Progenitor cell of endocrine pancreas (in vitro differentiated cells): ENCODE results near the gene MLXIPL. TPM values are rescaled to one million over a fixed set of nuclear protein-coding genes. Genes with fewer than 3 reads are reported as not detected.

Source experiments
- DNase-seq: peaks from one replicate; pipeline ENCODE4 v3.0.0; 2021; ENCODE audit warnings: low spot score; ENCODE audit not compliant: unreplicated experiment
- H3K27ac Mint-ChIP-seq: 2 replicates; pipeline ENCODE4 v1.8.0; 2021; ENCODE audit warnings: mild to moderate bottlenecking, moderate library complexity, mixed read lengths
- H3K27me3 Mint-ChIP-seq: 2 replicates; pipeline ENCODE4 v1.8.0; 2021; ENCODE audit warnings: mixed read lengths
- H3K36me3 Mint-ChIP-seq: 2 replicates; pipeline ENCODE4 v1.8.0; 2022; ENCODE audit warnings: mixed read lengths; ENCODE audit not compliant: insufficient read depth
- H3K4me1 Mint-ChIP-seq: 2 replicates; pipeline ENCODE4 v1.8.0; 2021; ENCODE audit warnings: low read depth, mixed read lengths
- H3K4me3 Mint-ChIP-seq: 2 replicates; pipeline ENCODE4 v1.8.0; 2021; ENCODE audit warnings: low read depth, mild to moderate bottlenecking, moderate library complexity, mixed read lengths
- H3K9me3 Mint-ChIP-seq: 2 replicates; pipeline ENCODE4 v1.8.0; 2021; ENCODE audit warnings: low read depth, mixed read lengths
- total RNA-seq: library from RNA; stranded (reverse); gene quantifications from 2 replicates; pipeline ENCODE4 v1.2.1, GENCODE V29; 2021
- TF ChIP-seq, protein P1 (sequence below): fragments of 200-600 bp; sonication (generic); IDR thresholded peaks from one replicate; pipeline ENCODE4 v1.5.0; 2021; ENCODE audit warnings: antibody characterized with exemption, mild to moderate bottlenecking; ENCODE audit not compliant: unreplicated experiment

MLXIPL gene
- total RNA-seq, 1 donor from 2014 or later = 48.6 TPM

DNA sequence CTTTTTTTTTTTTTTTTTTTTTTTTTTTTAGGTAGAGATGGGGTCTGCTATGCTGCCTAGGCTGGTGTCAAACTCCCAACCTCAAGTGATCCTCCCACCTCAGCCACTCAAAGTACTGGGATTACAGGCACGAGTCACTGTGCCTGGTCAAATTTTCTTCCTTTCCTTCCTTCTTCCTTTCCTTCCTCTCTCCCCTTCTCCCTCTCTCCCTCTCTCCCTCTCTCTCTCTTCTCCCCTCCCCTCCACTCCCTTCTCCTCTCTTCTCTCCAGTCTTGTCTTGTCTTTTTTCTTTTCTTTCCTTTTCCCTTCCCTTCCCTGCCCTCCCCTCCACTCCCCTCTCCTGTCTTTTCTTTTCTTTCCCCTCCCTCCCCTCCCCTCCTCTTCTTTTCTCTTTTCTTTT is 7.2 kb upstream of the MLXIPL start:
- no peaks in the 10 kb centered on the region for H3K9me3 Mint-ChIP-seq
- H3K4me3 Mint-ChIP-seq = no peak overlapping the region
- peaks cover 44% of the 10 kb centered on the region for H3K27me3 Mint-ChIP-seq
- DNase-seq = no peak
- H3K36me3 Mint-ChIP-seq = no peaks in the 10 kb centered on the region
- H3K4me1 Mint-ChIP-seq = no peaks in the 10 kb centered on the region
- TF ChIP-seq, protein P1, sequence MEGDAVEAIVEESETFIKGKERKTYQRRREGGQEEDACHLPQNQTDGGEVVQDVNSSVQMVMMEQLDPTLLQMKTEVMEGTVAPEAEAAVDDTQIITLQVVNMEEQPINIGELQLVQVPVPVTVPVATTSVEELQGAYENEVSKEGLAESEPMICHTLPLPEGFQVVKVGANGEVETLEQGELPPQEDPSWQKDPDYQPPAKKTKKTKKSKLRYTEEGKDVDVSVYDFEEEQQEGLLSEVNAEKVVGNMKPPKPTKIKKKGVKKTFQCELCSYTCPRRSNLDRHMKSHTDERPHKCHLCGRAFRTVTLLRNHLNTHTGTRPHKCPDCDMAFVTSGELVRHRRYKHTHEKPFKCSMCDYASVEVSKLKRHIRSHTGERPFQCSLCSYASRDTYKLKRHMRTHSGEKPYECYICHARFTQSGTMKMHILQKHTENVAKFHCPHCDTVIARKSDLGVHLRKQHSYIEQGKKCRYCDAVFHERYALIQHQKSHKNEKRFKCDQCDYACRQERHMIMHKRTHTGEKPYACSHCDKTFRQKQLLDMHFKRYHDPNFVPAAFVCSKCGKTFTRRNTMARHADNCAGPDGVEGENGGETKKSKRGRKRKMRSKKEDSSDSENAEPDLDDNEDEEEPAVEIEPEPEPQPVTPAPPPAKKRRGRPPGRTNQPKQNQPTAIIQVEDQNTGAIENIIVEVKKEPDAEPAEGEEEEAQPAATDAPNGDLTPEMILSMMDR = no peak
- no peak overlapping the region for H3K27ac Mint-ChIP-seq

GRCh38 chr7:73628504-73628903 is 4.2 kb upstream of the MLXIPL start:
- no peak for DNase-seq
- no peak overlapping the region for H3K27ac Mint-ChIP-seq
- H3K36me3 Mint-ChIP-seq = no peaks in the 10 kb centered on the region
- no peak overlapping the region for H3K4me3 Mint-ChIP-seq
- peaks cover under 1% of the 10 kb centered on the region for H3K4me1 Mint-ChIP-seq
- TF ChIP-seq, protein P1 = no peak
- peaks cover 39% of the 10 kb centered on the region for H3K27me3 Mint-ChIP-seq
- H3K9me3 Mint-ChIP-seq = no peaks in the 10 kb centered on the region

DNA sequence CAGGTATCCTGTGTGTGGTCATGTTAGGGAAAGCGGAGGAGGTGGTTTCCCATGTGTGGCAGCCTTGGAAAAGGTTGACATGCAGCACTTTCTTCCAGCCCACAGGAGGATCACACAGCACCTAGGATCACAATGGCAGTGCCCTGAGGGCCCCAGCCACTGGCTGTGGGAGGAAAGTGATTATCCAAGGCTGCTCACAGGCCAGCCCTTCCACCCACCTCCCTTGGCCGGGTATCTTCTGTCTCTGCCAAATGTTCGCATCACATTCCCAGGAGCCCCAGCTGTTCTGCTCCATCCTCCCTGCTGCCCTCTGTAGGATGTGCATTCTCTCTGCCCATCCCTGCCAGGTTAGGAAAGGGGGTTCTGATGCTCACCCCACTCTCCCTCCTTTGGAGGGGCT is 2.5 kb upstream of the MLXIPL start:
- Mint-ChIP-seq H3K27ac (no peak overlapping the region), H3K36me3 (no peaks in the 10 kb centered on the region), H3K27me3 (peaks cover 42% of the 10 kb centered on the region), H3K4me3 (no peak overlapping the region), H3K9me3 (no peaks in the 10 kb centered on the region), H3K4me1 (peaks cover 3% of the 10 kb centered on the region)
- TF ChIP-seq, protein P1 = no peak
- no peak for DNase-seq

- H3K4me1 Mint-ChIP-seq = peaks cover 3% of the 10 kb centered on the region
- H3K36me3 Mint-ChIP-seq = no peaks in the 10 kb centered on the region
- H3K27ac Mint-ChIP-seq = no peak overlapping the region
- TF ChIP-seq, protein P1 = no peak
- no peak for DNase-seq
- H3K4me3 Mint-ChIP-seq = no peak overlapping the region
- H3K27me3 Mint-ChIP-seq = peaks cover 39% of the 10 kb centered on the region
- H3K9me3 Mint-ChIP-seq = no peaks in the 10 kb centered on the region
Observed at GRCh38 chr7:73625276-73625675, 954 bp upstream of the MLXIPL start.

- Mint-ChIP-seq H3K27me3 (peaks cover 39% of the 10 kb centered on the region), H3K4me3 (no peak overlapping the region), H3K27ac (no peak overlapping the region), H3K9me3 (no peaks in the 10 kb centered on the region), H3K36me3 (no peaks in the 10 kb centered on the region), H3K4me1 (peaks cover 3% of the 10 kb centered on the region)
- DNase-seq = no peak
- TF ChIP-seq, protein P1 = no peak
Observed at GRCh38 chr7:73624669-73625001, 313 bp upstream of the MLXIPL start.
